ENCODE results near the gene HOXA7.

HOXA7 gene

GRCh38 chr7:27169658-27170425 is 13.4 kb upstream of the HOXA7 start:
- DNase-seq = no peak

GRCh38 chr7:27168265-27168947 is 11.9 kb upstream of the HOXA7 start:
- DNase-seq = no peak

GRCh38 chr7:27167916-27168264 is 11.4 kb upstream of the HOXA7 start:
- DNase-seq = no peak

- DNase-seq = no peak
Observed at GRCh38 chr7:27166531-27167505, 10.3 kb upstream of the HOXA7 start.

- DNase-seq = no peak
Observed at GRCh38 chr7:27165996-27166530, 9.6 kb upstream of the HOXA7 start.

GRCh38 chr7:27165089-27165995 is 8.9 kb upstream of the HOXA7 start, which contains the start of gene HOXA9:
Gene HOXA9 (minus strand): TSS chr7:27165537. CDS start chr7:27165457, 80 bp downstream.
- DNase-seq = no peak

- DNase-seq = no peak
Observed at GRCh38 chr7:27164367-27165088, 8.1 kb upstream of the HOXA7 start.

- DNase-seq = no peak
Observed at GRCh38 chr7:27164045-27164366, 7.5 kb upstream of the HOXA7 start.

- DNase-seq = no peak
Observed at GRCh38 chr7:27163288-27164044, 7.0 kb upstream of the HOXA7 start.

- no peak for DNase-seq
Observed at GRCh38 chr7:27162561-27163287, 6.2 kb upstream of the HOXA7 start.

- no peak for DNase-seq
Observed at GRCh38 chr7:27161721-27162560, 5.5 kb upstream of the HOXA7 start.

GRCh38 chr7:27161214-27161720 is 4.8 kb upstream of the HOXA7 start:
- peak; percentile 51 to 62 for DNase-seq

- DNase-seq = peak; percentile 71 to 82
Observed at GRCh38 chr7:27160546-27161213, 4.2 kb upstream of the HOXA7 start.

GRCh38 chr7:27160145-27160545 is 3.7 kb upstream of the HOXA7 start:
- DNase-seq = no peak

- no peak for DNase-seq
Observed at GRCh38 chr7:27159266-27160144, 3.0 kb upstream of the HOXA7 start.

- DNase-seq = no peak
Observed at GRCh38 chr7:27158436-27159265, 2.2 kb upstream of the HOXA7 start.
